HL-60 (cell line): ENCODE results near the gene DES.

Experiments
- DNase-seq, 2 experiments: peaks; one replicate each; pipeline ENCODE4 v3.0.0-alpha.2; 2010 to 2020; ENCODE audit warnings: low read depth in 1 of 2, low spot score in 1 of 2
- H3K27ac ChIP-seq: fragments of 250-450 bp; sonication (Bioruptor Pico); replicated peaks from 2 replicates; pipeline ENCODE4 v1.5.1; 2020; ENCODE audit warnings: mild to moderate bottlenecking, moderate library complexity
- H3K27me3 ChIP-seq: fragments of 250-450 bp; sonication (Bioruptor Pico); 2 replicates; pipeline ENCODE4 v1.5.1; 2021; ENCODE audit warnings: mild to moderate bottlenecking, moderate library complexity; ENCODE audit not compliant: insufficient read depth, poor library complexity, severe bottlenecking
- H3K4me3 ChIP-seq: replicated peaks from 2 replicates; pipeline ENCODE4 v1.5.1; 2011; ENCODE audit warnings: mild to moderate bottlenecking, control low read depth, low read length; ENCODE audit not compliant: insufficient read depth
- CTCF ChIP-seq: IDR thresholded peaks from one replicate; pipeline ENCODE4 v1.5.1; 2011; ENCODE audit warnings: low read length, control low read depth, inconsistent platforms; ENCODE audit not compliant: insufficient read depth
- GABPA ChIP-seq: IDR thresholded peaks from 2 replicates; pipeline ENCODE4 v1.6.1; 2012; ENCODE audit warnings: low read depth
- POLR2AphosphoS5 ChIP-seq: IDR thresholded peaks from 2 replicates; pipeline ENCODE4 v1.6.1; 2012; ENCODE audit warnings: low read depth
- REST ChIP-seq: IDR thresholded peaks from 2 replicates; pipeline ENCODE4 v1.6.1; 2012; ENCODE audit warnings: low read depth; ENCODE audit not compliant: insufficient replicate concordance
- SPI1 ChIP-seq: IDR thresholded peaks from 2 replicates; pipeline ENCODE4 v1.6.1; 2012; ENCODE audit warnings: low read depth, mild to moderate bottlenecking, borderline replicate concordance

Gene DES

GRCh38 chr2:219429958-219430606 is 11.9 kb downstream of the DES start:
- Histone ChIP-seq H3K4me3 (no peak overlapping the region), H3K27me3 (peaks cover 9% of the 10 kb centered on the region), H3K27ac (no peak overlapping the region)
- DNase-seq, result no peak
- TF ChIP-seq REST, result no peak
- no peak for TF ChIP-seq CTCF
- no peak for TF ChIP-seq GABPA
- TF ChIP-seq SPI1, result no peak
- no peak for TF ChIP-seq POLR2AphosphoS5

- TF ChIP-seq GABPA (no peak), CTCF (peak; percentile 16)
- Histone ChIP-seq H3K27ac (no peak overlapping the region), H3K4me3 (no peak overlapping the region), H3K27me3 (peaks cover 17% of the 10 kb centered on the region)
- DNase-seq, result peak in 1 of 2 experiments; percentile 32
Measured at GRCh38 chr2:219430633-219431615, 12.7 kb downstream of the DES start.

- no peak for TF ChIP-seq GABPA
- no peak for TF ChIP-seq REST
- TF ChIP-seq POLR2AphosphoS5, result no peak
- no peak for TF ChIP-seq CTCF
- no peak for TF ChIP-seq SPI1
- Histone ChIP-seq H3K27me3 (peaks cover 26% of the 10 kb centered on the region), H3K27ac (no peak overlapping the region), H3K4me3 (no peak overlapping the region)
- peak in 1 of 2 experiments; percentile 47 for DNase-seq
Measured at GRCh38 chr2:219433666-219434467, 15.7 kb downstream of the DES start.
